22Rv1 (cell line): ENCODE data around the gene PCDH9.

ENCODE experiments used
- H3K27ac ChIP-seq: fragments of 450-650 bp; 2 replicates; pipeline ENCODE4 v1.5.1; 2017
- ZFX ChIP-seq: fragments of 450-650 bp; IDR thresholded peaks from 2 replicates; pipeline ENCODE4 v1.6.1; 2017; ENCODE audit warnings: antibody characterized with exemption, borderline replicate concordance
- TF ChIP-seq, protein P1 (sequence below): fragments of 450-650 bp; IDR thresholded peaks from 2 replicates; pipeline ENCODE4 v1.5.1; 2017; ENCODE audit warnings: mild to moderate bottlenecking

The PCDH9 gene

GRCh38 chr13:66875264-66875663 lies 354.9 kb downstream of the PCDH9 start:
- TF ChIP-seq, protein P1, sequence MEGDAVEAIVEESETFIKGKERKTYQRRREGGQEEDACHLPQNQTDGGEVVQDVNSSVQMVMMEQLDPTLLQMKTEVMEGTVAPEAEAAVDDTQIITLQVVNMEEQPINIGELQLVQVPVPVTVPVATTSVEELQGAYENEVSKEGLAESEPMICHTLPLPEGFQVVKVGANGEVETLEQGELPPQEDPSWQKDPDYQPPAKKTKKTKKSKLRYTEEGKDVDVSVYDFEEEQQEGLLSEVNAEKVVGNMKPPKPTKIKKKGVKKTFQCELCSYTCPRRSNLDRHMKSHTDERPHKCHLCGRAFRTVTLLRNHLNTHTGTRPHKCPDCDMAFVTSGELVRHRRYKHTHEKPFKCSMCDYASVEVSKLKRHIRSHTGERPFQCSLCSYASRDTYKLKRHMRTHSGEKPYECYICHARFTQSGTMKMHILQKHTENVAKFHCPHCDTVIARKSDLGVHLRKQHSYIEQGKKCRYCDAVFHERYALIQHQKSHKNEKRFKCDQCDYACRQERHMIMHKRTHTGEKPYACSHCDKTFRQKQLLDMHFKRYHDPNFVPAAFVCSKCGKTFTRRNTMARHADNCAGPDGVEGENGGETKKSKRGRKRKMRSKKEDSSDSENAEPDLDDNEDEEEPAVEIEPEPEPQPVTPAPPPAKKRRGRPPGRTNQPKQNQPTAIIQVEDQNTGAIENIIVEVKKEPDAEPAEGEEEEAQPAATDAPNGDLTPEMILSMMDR = no peak
- no peak for TF ChIP-seq ZFX
- no peak overlapping the region for H3K27ac ChIP-seq

GRCh38 chr13:66864627-66865026 lies 365.5 kb downstream of the PCDH9 start:
- no peak overlapping the region for H3K27ac ChIP-seq
- TF ChIP-seq ZFX = no peak
- TF ChIP-seq, protein P1 = no peak

GRCh38 chr13:66860878-66861417 lies 369.2 kb downstream of the PCDH9 start:
- H3K27ac ChIP-seq = no peak overlapping the region

DNA sequence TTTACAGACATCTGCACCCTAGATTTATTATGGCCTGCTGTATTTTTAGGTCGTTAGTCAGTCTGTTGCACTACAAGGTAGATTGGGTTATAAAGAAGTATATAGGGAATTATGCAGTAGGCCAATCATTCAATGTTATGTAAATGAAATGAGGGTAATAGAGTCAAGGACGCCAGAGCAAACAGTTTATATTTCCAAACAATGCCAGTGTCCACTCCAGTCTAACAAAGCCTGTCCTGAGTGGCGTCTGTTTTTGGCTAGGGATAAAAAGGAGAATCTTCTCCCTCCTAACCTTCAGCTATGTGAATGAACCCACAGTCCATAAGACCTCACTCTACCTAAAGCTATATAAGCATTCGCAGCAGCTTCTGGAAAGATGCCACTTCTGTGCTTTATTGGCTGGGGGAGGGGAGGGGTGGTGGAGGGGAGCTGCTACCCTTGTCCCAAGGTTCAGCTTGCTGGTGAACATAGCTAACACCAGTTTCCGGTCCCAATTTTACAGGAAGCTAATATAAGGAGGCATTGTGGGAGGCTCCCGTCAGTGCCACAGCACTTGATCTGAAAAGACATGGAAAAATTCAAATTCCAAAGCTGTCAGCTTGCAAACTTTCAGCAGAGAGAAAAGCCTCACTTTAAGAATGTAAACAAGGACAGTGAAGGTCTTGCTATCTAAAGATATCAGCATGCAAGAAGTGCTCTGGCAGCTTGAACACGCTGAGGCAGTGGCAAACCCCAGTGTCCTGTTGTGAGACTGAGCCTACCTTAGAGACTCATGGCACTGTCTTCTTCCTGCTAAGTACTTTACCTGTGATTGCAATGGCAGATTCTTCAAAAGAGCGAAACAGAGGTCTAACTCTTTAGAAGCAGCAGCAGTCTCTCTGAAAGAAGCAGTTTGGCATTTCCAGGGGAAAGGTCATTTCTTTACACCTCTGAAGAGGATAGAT lies 369.9 kb downstream of the PCDH9 start:
- TF ChIP-seq, protein P1 = no peak
- no peak for TF ChIP-seq ZFX

More at GRCh38 chr13:66860878-66861417, 369.2 kb downstream of the PCDH9 start:
- TF ChIP-seq, protein P1 = no peak
- no peak for TF ChIP-seq ZFX

DNA sequence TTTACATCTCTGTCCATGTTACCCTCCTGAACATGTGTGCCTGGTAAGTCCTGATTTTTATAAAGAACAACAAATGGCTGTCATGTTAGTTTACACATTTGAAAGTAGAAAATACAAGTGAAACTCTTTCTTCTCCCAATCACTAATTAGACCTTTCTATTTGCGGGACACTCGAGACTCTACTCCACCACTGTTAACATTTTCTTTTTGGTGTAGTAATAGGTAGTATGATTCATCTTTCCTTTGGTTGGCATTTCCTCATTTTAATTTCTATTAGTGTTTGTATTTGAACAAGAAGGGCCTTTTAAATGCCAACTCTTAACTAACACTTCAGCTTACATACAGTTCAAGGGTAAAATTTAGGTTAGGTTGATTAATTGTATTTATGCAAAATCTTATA lies 371.1 kb downstream of the PCDH9 start:
- TF ChIP-seq ZFX = no peak
- TF ChIP-seq, protein P1 = no peak
- H3K27ac ChIP-seq = no peak overlapping the region

More for the DNA sequence above, 369.9 kb downstream of the PCDH9 start:
- no peak overlapping the region for H3K27ac ChIP-seq

DNA sequence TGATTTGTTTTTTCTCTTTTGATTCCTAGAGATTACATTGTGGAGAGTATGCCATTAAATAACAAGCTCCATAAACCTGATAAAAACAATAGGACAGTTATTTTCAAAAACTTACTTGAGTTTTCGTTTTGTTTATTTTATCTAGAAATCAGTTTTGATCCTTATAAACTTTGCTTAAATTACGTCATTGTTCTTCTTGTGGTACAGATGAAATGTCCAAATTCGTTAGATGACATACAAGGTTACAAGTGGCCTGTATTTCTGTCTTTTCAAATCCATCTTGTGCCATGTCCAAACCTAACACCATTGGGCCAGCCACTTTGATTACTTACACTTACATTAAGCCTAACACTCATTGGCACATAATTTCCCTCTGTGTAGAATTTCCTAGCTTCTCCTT lies 372.0 kb downstream of the PCDH9 start:
- H3K27ac ChIP-seq = no peak overlapping the region
- TF ChIP-seq, protein P1 = no peak
- TF ChIP-seq ZFX = no peak

- no peak for TF ChIP-seq ZFX
- H3K27ac ChIP-seq = no peak overlapping the region
Observed at GRCh38 chr13:66855131-66855530, 375.0 kb downstream of the PCDH9 start.
